Mucosa of rectum (tissue), 2 donors: ENCODE results near the gene FLT3.

Experiments used
- H3K27ac ChIP-seq, 2 donors: one replicate each; pipeline ENCODE4 v1.7.0; 2013; ENCODE audit warnings: inconsistent platforms in 2 of 2, low read depth in 2 of 2, low read length in 2 of 2
- H3K27me3 ChIP-seq, 2 donors: one replicate each; pipeline ENCODE4 v1.7.0; 2013; ENCODE audit warnings: low read length in 2 of 2; ENCODE audit not compliant: control insufficient read depth in 2 of 2, insufficient read depth in 2 of 2
- H3K36me3 ChIP-seq, 2 donors: one replicate each; pipeline ENCODE4 v1.7.0; 2013; ENCODE audit warnings: low read length in 2 of 2; ENCODE audit not compliant: control insufficient read depth in 2 of 2, insufficient read depth in 2 of 2
- H3K4me1 ChIP-seq, 2 donors: one replicate each; pipeline ENCODE4 v1.7.0; 2013; ENCODE audit warnings: low read length in 2 of 2, mild to moderate bottlenecking in 1 of 2; ENCODE audit not compliant: control insufficient read depth in 2 of 2, insufficient read depth in 2 of 2
- H3K4me3 ChIP-seq, 2 donors: one replicate each; pipeline ENCODE4 v1.7.0; 2013; ENCODE audit warnings: low read length in 2 of 2
- H3K9ac ChIP-seq, 2 donors: one replicate each; pipeline ENCODE4 v1.7.0; 2013; ENCODE audit warnings: low read length in 2 of 2, low read depth in 1 of 2, mild to moderate bottlenecking in 1 of 2
- H3K9me3 ChIP-seq, 2 donors: one replicate each; pipeline ENCODE4 v1.7.0; 2013; ENCODE audit warnings: low read length in 2 of 2; ENCODE audit not compliant: control insufficient read depth in 2 of 2
- donor health status: healthy.
- donor health status: Normal muscosa, but diverticular disease.

Gene FLT3

DNA sequence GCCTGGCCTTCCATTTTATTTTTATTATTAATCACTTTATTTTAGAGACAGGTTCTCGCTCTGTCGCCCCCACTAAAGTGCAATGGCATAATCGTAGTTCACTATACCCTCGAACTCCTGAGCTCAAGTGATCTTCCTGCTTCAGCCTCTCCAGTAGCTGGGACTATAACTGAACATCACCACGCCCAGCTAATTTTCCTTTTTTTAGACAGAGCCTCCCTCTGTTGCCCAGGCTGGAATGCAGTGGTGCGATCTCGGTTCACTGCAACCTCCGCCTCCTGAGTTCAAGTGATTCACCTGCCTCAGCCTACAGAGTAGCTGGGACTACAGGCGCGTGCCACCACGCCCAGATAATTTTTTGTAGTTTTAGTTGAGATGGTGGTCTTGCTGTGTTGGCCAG lies 31.3 kb upstream of the FLT3 start:
- no peaks in the 10 kb centered on the region for H3K9me3 ChIP-seq
- H3K27ac ChIP-seq = no peak overlapping the region
- H3K9ac ChIP-seq = no peak overlapping the region
- peaks cover 0 to under 1% of the 10 kb centered on the region in 2 donors for H3K4me1 ChIP-seq
- no peak overlapping the region for H3K4me3 ChIP-seq
- H3K27me3 ChIP-seq = no peaks in the 10 kb centered on the region
- H3K36me3 ChIP-seq = no peaks in the 10 kb centered on the region

DNA sequence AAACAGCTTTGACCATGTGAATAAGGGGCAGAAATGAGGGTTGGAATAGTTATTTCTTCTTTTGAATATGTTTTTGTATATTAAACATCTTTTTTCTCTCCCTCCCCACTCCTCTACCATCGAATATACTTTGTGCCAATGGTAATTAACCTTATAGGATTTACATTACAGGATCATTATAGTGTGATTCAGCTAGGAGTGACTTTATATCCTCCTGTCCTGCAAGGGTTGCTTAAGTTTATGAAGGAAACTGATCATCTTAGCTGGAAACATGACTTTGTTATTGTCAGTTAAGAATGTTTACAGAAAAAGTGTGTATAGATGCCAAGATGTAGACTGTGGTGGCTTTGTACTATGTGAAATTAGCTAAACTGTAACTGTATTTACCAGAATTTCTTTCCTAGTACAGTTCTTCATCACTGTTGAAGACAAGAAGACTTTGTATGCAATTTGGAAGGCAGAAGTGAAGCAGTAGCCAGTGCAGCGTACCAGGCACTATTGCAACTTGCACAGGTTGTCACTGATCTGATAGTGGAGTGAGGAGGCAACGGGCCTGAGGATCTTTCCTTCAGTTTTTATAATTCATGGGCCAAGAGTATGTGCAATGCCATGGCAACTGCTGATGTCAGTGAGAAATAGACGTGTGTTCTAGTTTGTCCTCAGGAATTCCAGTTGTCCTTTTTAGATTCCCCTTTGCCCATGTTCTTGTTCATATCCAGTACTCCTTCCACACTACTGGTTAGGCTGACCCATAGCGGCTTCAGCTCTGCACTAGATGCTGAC lies 29.7 kb upstream of the FLT3 start:
- H3K4me1 ChIP-seq = no peaks in the 10 kb centered on the region
- no peaks in the 10 kb centered on the region for H3K36me3 ChIP-seq
- H3K4me3 ChIP-seq = no peak overlapping the region
- H3K9ac ChIP-seq = no peak overlapping the region
- H3K27me3 ChIP-seq = no peaks in the 10 kb centered on the region
- no peaks in the 10 kb centered on the region for H3K9me3 ChIP-seq
- H3K27ac ChIP-seq = no peak overlapping the region

GRCh38 chr13:28128926-28129325 lies 28.6 kb upstream of the FLT3 start:
- Histone ChIP-seq H3K9ac (no peak overlapping the region), H3K36me3 (no peaks in the 10 kb centered on the region)

GRCh38 chr13:28128030-28128429 lies 27.7 kb upstream of the FLT3 start:
- no peaks in the 10 kb centered on the region for H3K4me1 ChIP-seq
- no peak overlapping the region for H3K9ac ChIP-seq

More at GRCh38 chr13:28128926-28129325, 28.6 kb upstream of the FLT3 start:
- no peak overlapping the region for H3K27ac ChIP-seq
- H3K4me1 ChIP-seq = no peaks in the 10 kb centered on the region
- no peaks in the 10 kb centered on the region for H3K9me3 ChIP-seq
- H3K4me3 ChIP-seq = no peak overlapping the region
- H3K27me3 ChIP-seq = no peaks in the 10 kb centered on the region

GRCh38 chr13:28121224-28121623 lies 20.8 kb upstream of the FLT3 start:
- Histone ChIP-seq H3K9me3 (no peaks in the 10 kb centered on the region), H3K4me1 (no peaks in the 10 kb centered on the region), H3K27ac (no peak overlapping the region), H3K4me3 (no peak overlapping the region), H3K36me3 (no peaks in the 10 kb centered on the region), H3K9ac (no peak overlapping the region), H3K27me3 (no peaks in the 10 kb centered on the region)

More at GRCh38 chr13:28128030-28128429, 27.7 kb upstream of the FLT3 start:
- no peaks in the 10 kb centered on the region for H3K9me3 ChIP-seq
- H3K36me3 ChIP-seq = no peaks in the 10 kb centered on the region
- no peak overlapping the region for H3K27ac ChIP-seq
- H3K4me3 ChIP-seq = no peak overlapping the region
- H3K27me3 ChIP-seq = no peaks in the 10 kb centered on the region

GRCh38 chr13:28120317-28120716 lies 19.9 kb upstream of the FLT3 start:
- Histone ChIP-seq H3K4me3 (no peak overlapping the region), H3K9me3 (no peaks in the 10 kb centered on the region)

GRCh38 chr13:28117689-28118377 lies 17.5 kb upstream of the FLT3 start:
- Histone ChIP-seq H3K4me3 (no peak overlapping the region), H3K9ac (no peak overlapping the region), H3K27me3 (no peaks in the 10 kb centered on the region), H3K27ac (no peak overlapping the region), H3K4me1 (no peaks in the 10 kb centered on the region), H3K9me3 (no peaks in the 10 kb centered on the region), H3K36me3 (no peaks in the 10 kb centered on the region)

More at GRCh38 chr13:28120317-28120716, 19.9 kb upstream of the FLT3 start:
- Histone ChIP-seq H3K27me3 (no peaks in the 10 kb centered on the region), H3K36me3 (no peaks in the 10 kb centered on the region), H3K27ac (no peak overlapping the region), H3K4me1 (no peaks in the 10 kb centered on the region), H3K9ac (no peak overlapping the region)

GRCh38 chr13:28116736-28117135 lies 16.4 kb upstream of the FLT3 start:
- Histone ChIP-seq H3K27ac (no peak overlapping the region), H3K36me3 (no peaks in the 10 kb centered on the region), H3K4me1 (no peaks in the 10 kb centered on the region), H3K4me3 (no peak overlapping the region), H3K9me3 (no peaks in the 10 kb centered on the region), H3K27me3 (no peaks in the 10 kb centered on the region), H3K9ac (no peak overlapping the region)

DNA sequence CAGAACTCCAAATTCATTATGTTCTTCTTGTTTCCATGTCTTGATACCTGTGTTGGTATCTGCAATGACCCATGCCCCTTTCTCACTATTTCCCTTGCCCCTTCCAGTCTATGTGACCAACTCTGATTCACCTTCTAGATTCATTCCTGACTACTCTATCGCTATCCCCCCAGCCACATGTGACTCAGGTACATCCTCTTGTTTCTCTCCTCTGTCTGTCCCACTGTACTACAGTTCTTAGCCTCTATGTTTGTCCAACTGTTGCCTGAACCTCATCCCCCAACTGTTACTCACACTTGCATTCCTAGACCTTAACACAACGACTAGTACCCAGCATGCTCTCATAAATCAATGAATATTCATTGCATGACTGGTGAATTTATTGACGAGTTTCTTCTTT lies 10.0 kb upstream of the FLT3 start:
- Histone ChIP-seq H3K27ac (no peak overlapping the region), H3K9ac (no peak overlapping the region), H3K9me3 (no peaks in the 10 kb centered on the region), H3K27me3 (peaks cover 2 to 4% of the 10 kb centered on the region in 2 donors), H3K36me3 (no peaks in the 10 kb centered on the region), H3K4me1 (no peaks in the 10 kb centered on the region), H3K4me3 (no peak overlapping the region)

GRCh38 chr13:28106976-28107375 lies 6.6 kb upstream of the FLT3 start:
- H3K36me3 ChIP-seq = no peaks in the 10 kb centered on the region
- H3K9ac ChIP-seq = no peak overlapping the region
- H3K9me3 ChIP-seq = no peaks in the 10 kb centered on the region
- H3K4me1 ChIP-seq = no peaks in the 10 kb centered on the region
- no peak overlapping the region for H3K4me3 ChIP-seq
- no peak overlapping the region for H3K27ac ChIP-seq
- H3K27me3 ChIP-seq = peaks cover 2 to 9% of the 10 kb centered on the region in 2 donors
